IMR-90 (cell line): ENCODE measurements around the gene NDUFAF2. TPM values are rescaled to one million over a fixed set of nuclear protein-coding genes. Genes with fewer than 3 reads are reported as not detected.

Source experiments
- ATAC-seq: fragments of 200-7000 bp; cut with Tn5 transposase; 2 replicates; pipeline ENCODE4 v1.9.1; 2020; ENCODE audit warnings: low read depth, mild to moderate bottlenecking, moderate library complexity
- BruUV-seq: library from RNA; stranded (reverse); fragments of 400-500 nt; replicated peaks from 2 replicates; lab custom pipeline; 2021; lab: Mats Ljungman, UMichigan
- CTCF ChIA-PET: fragments of 300-600 bp; formaldehyde crosslinking; extraction: SDS; loops from one replicate; lab custom pipeline; 2021; ENCODE audit warnings: antibody characterized with exemption; lab: Yijun Ruan, JAX
- POLR2A ChIA-PET: fragments of 300-600 bp; sonication (Branson Sonifier 250); formaldehyde crosslinking; loops from one replicate; lab custom pipeline; 2022; ENCODE audit warnings: antibody characterized with exemption; ENCODE audit not compliant: unreplicated experiment; lab: Charles Lee
- DNase-seq: peaks from one replicate; pipeline ENCODE4 v3.0.0; 2013
- H2AFZ ChIP-seq: replicated peaks from 2 replicates; pipeline ENCODE3; 2013; ENCODE audit warnings: low read length, mild to moderate bottlenecking; ENCODE audit not compliant: poor library complexity
- H2AK5ac ChIP-seq: 2 replicates; pipeline ENCODE4 v1.6.1; 2013; ENCODE audit warnings: low read depth, low read length, inconsistent platforms
- H2AK9ac ChIP-seq: replicated peaks from 2 replicates; pipeline ENCODE3; 2013; ENCODE audit warnings: mild to moderate bottlenecking, low read depth, low read length, moderate library complexity; ENCODE audit not compliant: poor library complexity
- H2BK120ac ChIP-seq: 2 replicates; pipeline ENCODE4 v1.6.1; 2013; ENCODE audit warnings: low read depth, low read length, inconsistent platforms
- H2BK15ac ChIP-seq: 3 replicates; pipeline ENCODE4 v1.6.1; 2013; ENCODE audit warnings: low read depth, low read length, inconsistent platforms
- H2BK20ac ChIP-seq: 2 replicates; pipeline ENCODE4 v1.6.1; 2013; ENCODE audit warnings: low read depth, mild to moderate bottlenecking, inconsistent platforms, low read length, moderate library complexity
- H2BK5ac ChIP-seq: 2 replicates; pipeline ENCODE4 v1.6.1; 2013; ENCODE audit warnings: mild to moderate bottlenecking, low read depth, low read length, inconsistent platforms; ENCODE audit not compliant: poor library complexity, severe bottlenecking
- H3K14ac ChIP-seq: replicated peaks from 2 replicates; pipeline ENCODE4 v1.6.1; 2013; ENCODE audit warnings: low read depth, low read length, inconsistent platforms
- H3K18ac ChIP-seq: 2 replicates; pipeline ENCODE4 v1.6.1; 2013; ENCODE audit warnings: low read depth, low read length, control low read depth
- H3K23ac ChIP-seq: 2 replicates; pipeline ENCODE4 v1.6.1; 2013; ENCODE audit warnings: low read depth, low read length, inconsistent platforms
- H3K27ac ChIP-seq: 2 replicates; pipeline ENCODE4 v1.5.1; 2013; ENCODE audit warnings: mild to moderate bottlenecking, control low read depth, low read length; ENCODE audit not compliant: insufficient read depth
- H3K27me3 ChIP-seq: 2 replicates; pipeline ENCODE4 v1.6.1; 2013; ENCODE audit warnings: low read length; ENCODE audit not compliant: control insufficient read depth, insufficient read depth
- H3K36me3 ChIP-seq: 2 replicates; pipeline ENCODE4 v1.6.1; 2013; ENCODE audit warnings: low read length, mixed read lengths; ENCODE audit not compliant: control insufficient read depth, insufficient read depth
- H3K4ac ChIP-seq: 2 replicates; pipeline ENCODE4 v1.6.1; 2013; ENCODE audit warnings: low read depth, low read length, inconsistent platforms
- H3K4me1 ChIP-seq: 2 replicates; pipeline ENCODE4 v1.6.1; 2013; ENCODE audit warnings: low read length, mixed read lengths; ENCODE audit not compliant: control insufficient read depth, insufficient read depth
- H3K4me2 ChIP-seq: 2 replicates; pipeline ENCODE4 v1.6.1; 2013; ENCODE audit warnings: low read depth, mild to moderate bottlenecking, control low read depth, low read length, moderate library complexity
- H3K4me3 ChIP-seq: 2 replicates; pipeline ENCODE4 v1.5.1; 2013; ENCODE audit warnings: low read depth, mild to moderate bottlenecking, control low read depth, low read length, moderate library complexity; ENCODE audit not compliant: insufficient read depth
- H3K56ac ChIP-seq: 2 replicates; pipeline ENCODE4 v1.6.1; 2013; ENCODE audit warnings: low read length, inconsistent platforms; ENCODE audit not compliant: insufficient read depth; ENCODE audit errors: extremely low read depth
- H3K79me1 ChIP-seq, 2 experiments: 2 replicates each; pipeline ENCODE4 v1.6.1; 2013; ENCODE audit warnings: low read length in 2 of 2, inconsistent platforms in 1 of 2, low read depth in 1 of 2
- H3K9ac ChIP-seq: 2 replicates; pipeline ENCODE4 v1.6.1; 2013; ENCODE audit warnings: low read depth, low read length, control low read depth
- H3K9me1 ChIP-seq: 2 replicates; pipeline ENCODE4 v1.6.1; 2013; ENCODE audit warnings: low read length, inconsistent platforms; ENCODE audit not compliant: insufficient read depth
- H3K9me3 ChIP-seq: 2 replicates; pipeline ENCODE4 v1.6.1; 2013; ENCODE audit warnings: low read length; ENCODE audit not compliant: control insufficient read depth, insufficient read depth
- H4K20me1 ChIP-seq: 2 replicates; pipeline ENCODE4 v1.6.1; 2013; ENCODE audit warnings: low read length, inconsistent platforms; ENCODE audit not compliant: insufficient read depth
- H4K5ac ChIP-seq: 2 replicates; pipeline ENCODE4 v1.6.1; 2013; ENCODE audit warnings: mild to moderate bottlenecking, low read depth, low read length, control low read depth
- H4K8ac ChIP-seq, 2 experiments: 2 replicates each; pipeline ENCODE4 v1.6.1; 2013; ENCODE audit warnings: low read depth in 2 of 2, low read length in 2 of 2, control low read depth in 1 of 2, inconsistent platforms in 1 of 2
- H4K91ac ChIP-seq: 2 replicates; pipeline ENCODE4 v1.6.1; 2013; ENCODE audit warnings: low read depth, low read length, inconsistent platforms; ENCODE audit not compliant: insufficient read depth
- BHLHE40 ChIP-seq: fragments of 150-350 bp; IDR thresholded peaks from 2 replicates; pipeline ENCODE4 v1.6.1; 2016; ENCODE audit warnings: mild to moderate bottlenecking, low read depth, low read length
- CHD1 ChIP-seq: IDR thresholded peaks from 2 replicates; pipeline ENCODE4 v1.6.1; 2012; ENCODE audit warnings: low read depth, low read length, improper control_type of control experiment
- CTCF ChIP-seq: conservative IDR thresholded peaks from 2 replicates; pipeline ENCODE4 v1.5.1; 2012; ENCODE audit warnings: mild to moderate bottlenecking, low read depth, low read length, improper control_type of control experiment
- ELK1 ChIP-seq: fragments of 150-350 bp; IDR thresholded peaks from 2 replicates; pipeline ENCODE4 v1.6.1; 2016; ENCODE audit warnings: low read depth, mild to moderate bottlenecking, low read length, moderate library complexity, borderline replicate concordance
- FOS ChIP-seq: fragments of 150-350 bp; IDR thresholded peaks from 2 replicates; pipeline ENCODE4 v1.6.1; 2016; ENCODE audit warnings: low read depth, low read length
- MAFK ChIP-seq: IDR thresholded peaks from 2 replicates; pipeline ENCODE4 v1.6.1; 2012; ENCODE audit warnings: low read depth, low read length, improper control_type of control experiment
- NFE2L2 ChIP-seq: fragments of 150-350 bp; IDR thresholded peaks from 2 replicates; pipeline ENCODE4 v1.6.1; 2016; ENCODE audit warnings: low read depth, mild to moderate bottlenecking, low read length
- POLR2A ChIP-seq: IDR thresholded peaks from 2 replicates; pipeline ENCODE4 v1.6.1; 2012; ENCODE audit warnings: mild to moderate bottlenecking, low read depth, low read length
- RAD21 ChIP-seq: IDR thresholded peaks from 2 replicates; pipeline ENCODE4 v1.6.1; 2012; ENCODE audit warnings: low read length, improper control_type of control experiment
- RCOR1 ChIP-seq: IDR thresholded peaks from 2 replicates; pipeline ENCODE4 v1.6.1; 2012; ENCODE audit warnings: mild to moderate bottlenecking, low read length, improper control_type of control experiment; ENCODE audit not compliant: insufficient replicate concordance
- SMC3 ChIP-seq: fragments of 150-350 bp; IDR thresholded peaks from 2 replicates; pipeline ENCODE4 v1.6.1; 2016; ENCODE audit warnings: low read depth, mild to moderate bottlenecking, antibody characterized with exemption, low read length, moderate library complexity
- USF2 ChIP-seq: fragments of 150-350 bp; IDR thresholded peaks from 2 replicates; pipeline ENCODE4 v1.6.1; 2017; ENCODE audit warnings: mild to moderate bottlenecking, antibody characterized with exemption, low read length, low read depth
- WGBS, 2 experiments: methylation state at CpG; one replicate each; pipeline versions ENCODE4 v1.1.5 to v1.1.7; 2013; ENCODE audit warnings: missing lambda C conversion rate in 2 of 2; ENCODE audit not compliant: insufficient read length in 1 of 2; ENCODE audit errors: extremely low coverage in 2 of 2; 5-methylcytosine and 5-hydroxymethylcytosine counted together
- dilution Hi-C: fragments of 300-500 bp; cut with HindIII; formaldehyde crosslinking; loops from one replicate; pipeline ENCODE4 v1.14.3; 2018; ENCODE audit warnings: low sequenced_read_pairs; ENCODE audit not compliant: unreplicated experiment
- in situ Hi-C: fragments of 300-500 bp; cut with MboI; formaldehyde crosslinking; loops from 3 replicates; pipeline ENCODE4 v1.14.3; 2019; ENCODE audit warnings: low sequenced_read_pairs, inconsistent platforms, mixed read lengths
- intact Hi-C: fragments of 100-400 bp; cut with micrococcal nuclease; formaldehyde crosslinking; loops from 2 replicates; pipeline ENCODE4 v1.10.0; 2022
- polyA plus RNA-seq, 3 experiments: library from polyadenylated mRNA; depleted of rRNA; stranded (reverse); fragments of >200 nt; gene quantifications; 2 replicates each; pipeline ENCODE4 v1.2.3, GENCODE V29; 2012; ENCODE audit warnings: low replicate concordance in 1 of 3
- total RNA-seq: library from RNA; depleted of rRNA; stranded (reverse); fragments of >200 nt; gene quantifications from 2 replicates; pipeline ENCODE4 v1.2.3, GENCODE V29; 2012

The NDUFAF2 gene
- total and polyA plus RNA-seq, 2 of the 4 experiments (the other 2 are of a cell fraction) = 11.8 to 24.7 TPM

- no peak overlapping the region for H3K9ac ChIP-seq
- ChIA-PET POLR2A (no interaction called here), CTCF (no interaction called here)
- in situ Hi-C loops = no loop called here
- no peak overlapping the region for H2BK120ac ChIP-seq
- H3K27me3 ChIP-seq = no peaks in the 10 kb centered on the region
- no peak overlapping the region for H2BK20ac ChIP-seq
- no peak overlapping the region for H3K27ac ChIP-seq
- intact Hi-C loops = no loop called here
- no CpG with 5 or more reads among the region's 1 CpG for WGBS, 2 experiments
- H3K18ac ChIP-seq = no peak overlapping the region
- TF ChIP-seq CHD1 (no peak), NFE2L2 (no peak), BHLHE40 (no peak), ELK1 (no peak), FOS (no peak), USF2 (no peak), RAD21 (no peak), CTCF (no peak), SMC3 (no peak), MAFK (no peak), POLR2A (no peak), RCOR1 (no peak)
- no peak overlapping the region for H3K4me3 ChIP-seq
- no peak overlapping the region for H3K14ac ChIP-seq
- dilution Hi-C loops = no loop called here
- H4K5ac ChIP-seq = no peak overlapping the region
- no peak overlapping the region for H4K91ac ChIP-seq
- H4K20me1 ChIP-seq = peaks cover 7% of the 10 kb centered on the region; the same call in 1 of the 2 replicates
- peaks cover 4% of the 10 kb centered on the region; the same call in 1 of the 2 replicates for H3K9me3 ChIP-seq
- DNase-seq = no peak
- no peaks in the 10 kb centered on the region for H3K4me1 ChIP-seq
- H3K9me1 ChIP-seq = 0 out of 2 replicates have a peak, but pooled peaks cover 5% of the 10 kb centered on the region
- H3K4me2 ChIP-seq = no peak overlapping the region
- no peak overlapping the region for H2AFZ ChIP-seq
- H3K79me1 ChIP-seq = peaks cover 13 to 17% of the 10 kb centered on the region in 2 experiments
- no peak overlapping the region for H3K23ac ChIP-seq
- no peak overlapping the region for H2AK9ac ChIP-seq
- H3K56ac ChIP-seq = no peak overlapping the region
- BruUV-seq = no TSS peak
- no peak for ATAC-seq
- no peak overlapping the region for H2AK5ac ChIP-seq
- H3K4ac ChIP-seq = no peak overlapping the region
- H2BK5ac ChIP-seq = no peak overlapping the region
- no peaks in the 10 kb centered on the region for H3K36me3 ChIP-seq
- no peak overlapping the region for H4K8ac ChIP-seq
- no peak overlapping the region for H2BK15ac ChIP-seq
These were observed 52.7 kb downstream of the NDUFAF2 start for GRCh38 chr5:60997721-60998120.
